Measurements from ENCODE around the gene VPS37B.

- TF ChIP-seq ZBTB4 (CRISPR knock-in tag; IDR thresholded peaks at IDR 0.05) (no peak), ATF7 (IDR thresholded peaks at IDR 0.05; ENCODE audit: low read depth) (no peak), ATF2 (IDR thresholded peaks at IDR 0.05; ENCODE audit: low read length) (no peak), REST (IDR thresholded peaks at IDR 0.05; ENCODE audit: low read depth, low read length) (no peak)
Measured at GRCh38 chr12:122850695-122851350, 45.1 kb downstream of the VPS37B start.

All from GM12878 (cell line).